DOHH2 (cell line): ENCODE data around the gene VCL.
"Not testable (repeated sequence)": the region's sequence is repeated elsewhere in the genome, so short reads cannot be mapped to it uniquely, and the experiment has no call there.

Experiments used
- H3F3A ChIP-seq: fragments of 200-600 bp; sonication (generic), shearing (Covaris generic); 2 replicates; pipeline ENCODE4 v1.6.0; 2016; ENCODE audit warnings: antibody characterized with exemption, mild to moderate bottlenecking; ENCODE audit not compliant: control insufficient read depth, insufficient read depth
- H3K27ac ChIP-seq: fragments of 200-600 bp; sonication (generic); 2 replicates; pipeline ENCODE4 v1.5.1; 2014; ENCODE audit warnings: low read depth, mild to moderate bottlenecking, low read length, moderate library complexity
- H3K27me3 ChIP-seq: fragments of 200-600 bp; sonication (generic); 2 replicates; pipeline ENCODE4 v1.6.1; 2014; ENCODE audit warnings: mild to moderate bottlenecking, low read length, mixed read lengths; ENCODE audit not compliant: control insufficient read depth
- H3K36me3 ChIP-seq: fragments of 200-600 bp; sonication (generic); 2 replicates; pipeline ENCODE4 v1.6.1; 2014; ENCODE audit warnings: mild to moderate bottlenecking, low read length, moderate library complexity, mixed read lengths; ENCODE audit not compliant: control insufficient read depth
- H3K4me1 ChIP-seq: fragments of 200-600 bp; sonication (generic); 2 replicates; pipeline ENCODE4 v1.6.1; 2014; ENCODE audit warnings: mild to moderate bottlenecking, low read length, mixed read lengths; ENCODE audit not compliant: control insufficient read depth
- H3K4me2 ChIP-seq: fragments of 200-600 bp; sonication (generic); 2 replicates; pipeline ENCODE4 v1.6.0; 2014; ENCODE audit warnings: mild to moderate bottlenecking, low read length, moderate library complexity
- H3K4me3 ChIP-seq: fragments of 200-600 bp; sonication (generic); 2 replicates; pipeline ENCODE4 v1.5.1; 2014; ENCODE audit warnings: mild to moderate bottlenecking, low read length, mixed read lengths
- H3K79me2 ChIP-seq: fragments of 200-600 bp; sonication (generic); 2 replicates; pipeline ENCODE4 v1.6.1; 2014; ENCODE audit warnings: mild to moderate bottlenecking, low read length, mixed read lengths; ENCODE audit not compliant: control insufficient read depth
- H3K9me2 ChIP-seq: fragments of 200-600 bp; sonication (generic); replicated peaks from 2 replicates; pipeline ENCODE4 v1.6.1; 2014; ENCODE audit warnings: mild to moderate bottlenecking, low read length, mixed read lengths; ENCODE audit not compliant: control insufficient read depth
- H3K9me3 ChIP-seq: fragments of 200-600 bp; sonication (generic); 2 replicates; pipeline ENCODE4 v1.6.1; 2014; ENCODE audit warnings: antibody characterized with exemption, low read length, mixed read lengths; ENCODE audit not compliant: control insufficient read depth, insufficient read depth
- H4K20me1 ChIP-seq: fragments of 200-600 bp; sonication (generic); 2 replicates; pipeline ENCODE4 v1.6.0; 2014; ENCODE audit warnings: low read depth, mild to moderate bottlenecking, antibody characterized with exemption, low read length, moderate library complexity; ENCODE audit not compliant: control insufficient read depth, insufficient read depth
- EZH2phosphoT487 ChIP-seq: fragments of 200-600 bp; sonication (generic); IDR thresholded peaks from 2 replicates; pipeline ENCODE4 v1.6.1; 2017; ENCODE audit warnings: borderline replicate concordance, mild to moderate bottlenecking, antibody characterized with exemption, low read length, moderate library complexity, mixed read lengths
- TF ChIP-seq, protein P1 (sequence below): fragments of 200-600 bp; sonication (generic); IDR thresholded peaks from one replicate; pipeline ENCODE4 v1.5.1; 2014; ENCODE audit warnings: antibody characterized with exemption, mild to moderate bottlenecking, low read depth, low read length; ENCODE audit not compliant: poor library complexity, severe bottlenecking

VCL gene

DNA sequence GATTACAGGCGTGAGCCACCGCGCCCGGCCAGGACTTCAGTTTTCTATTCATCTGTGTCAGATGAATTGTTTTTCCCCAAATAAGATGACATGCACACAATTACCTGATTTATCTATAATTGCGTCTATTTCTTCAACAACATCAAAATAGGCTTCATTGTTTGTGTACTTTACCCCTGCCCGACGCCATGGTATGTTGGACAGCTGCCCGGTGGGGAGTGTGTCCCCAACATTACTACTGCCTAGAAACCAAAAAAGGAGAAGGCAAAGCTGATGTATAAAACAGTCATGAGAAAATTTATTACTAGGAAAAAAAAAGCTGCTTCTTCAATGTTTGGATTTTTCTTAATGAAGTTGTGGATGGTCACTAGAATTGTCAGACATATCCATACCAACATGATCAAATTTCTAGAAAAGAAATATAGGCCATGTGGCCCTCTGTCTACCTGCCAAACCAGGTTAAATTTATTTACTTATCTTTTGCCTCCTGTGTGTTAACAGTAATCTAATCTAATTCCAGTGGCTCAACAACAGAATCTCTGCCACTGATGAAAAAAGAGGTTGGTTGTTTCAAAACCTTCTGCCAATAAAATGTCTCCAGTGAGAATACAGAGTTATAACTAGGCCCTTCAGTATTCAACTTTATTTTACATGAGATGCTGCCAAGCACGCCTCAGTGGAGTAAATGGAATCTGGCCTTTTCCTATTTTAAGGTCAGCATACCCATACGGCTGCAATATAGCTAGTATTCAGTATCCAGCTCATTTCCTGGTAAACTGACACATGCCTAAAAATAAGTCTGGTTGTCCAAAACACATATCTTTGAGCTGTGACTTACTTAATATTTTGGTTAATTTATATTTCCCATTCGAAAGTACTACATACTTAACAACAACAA, 136.3 kb downstream of the VCL start:
- H3K4me2 ChIP-seq: no peak overlapping the region

DNA sequence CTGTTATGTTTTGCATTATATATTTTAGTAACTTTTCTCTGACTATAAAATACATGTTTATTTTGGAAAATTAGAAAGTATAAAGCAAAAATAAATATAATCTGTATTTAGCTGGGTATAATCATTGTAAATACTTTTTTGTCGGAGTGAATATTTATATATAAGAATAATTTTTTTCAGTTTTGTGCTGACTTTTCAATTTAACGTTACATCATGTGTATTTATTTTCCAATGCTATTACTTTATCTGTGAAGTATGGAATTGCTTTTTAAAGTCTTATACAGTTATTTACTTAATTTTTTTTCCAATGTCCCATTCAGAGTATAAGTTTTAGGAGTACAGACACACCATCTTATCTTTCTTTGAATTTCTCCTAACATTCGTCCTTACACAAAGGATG, 137.5 kb downstream of the VCL start:
- Histone ChIP-seq H3K4me3 (no peak overlapping the region), H3K27me3 (no peaks in the 10 kb centered on the region), H4K20me1 (no peaks in the 10 kb centered on the region; the same call in 1 of the 2 replicates), H3K9me3 (no peaks in the 10 kb centered on the region), H3K79me2 (peaks cover 5% of the 10 kb centered on the region), H3K4me1 (no peaks in the 10 kb centered on the region), H3K9me2 (no peaks in the 10 kb centered on the region), H3F3A (0 out of 2 replicates have a peak, but pooled peaks cover 3% of the 10 kb centered on the region), H3K36me3 (peaks cover 62% of the 10 kb centered on the region), H3K4me2 (no peak overlapping the region), H3K27ac (no peak overlapping the region)
- no peak for TF ChIP-seq EZH2phosphoT487
- TF ChIP-seq, protein P1, sequence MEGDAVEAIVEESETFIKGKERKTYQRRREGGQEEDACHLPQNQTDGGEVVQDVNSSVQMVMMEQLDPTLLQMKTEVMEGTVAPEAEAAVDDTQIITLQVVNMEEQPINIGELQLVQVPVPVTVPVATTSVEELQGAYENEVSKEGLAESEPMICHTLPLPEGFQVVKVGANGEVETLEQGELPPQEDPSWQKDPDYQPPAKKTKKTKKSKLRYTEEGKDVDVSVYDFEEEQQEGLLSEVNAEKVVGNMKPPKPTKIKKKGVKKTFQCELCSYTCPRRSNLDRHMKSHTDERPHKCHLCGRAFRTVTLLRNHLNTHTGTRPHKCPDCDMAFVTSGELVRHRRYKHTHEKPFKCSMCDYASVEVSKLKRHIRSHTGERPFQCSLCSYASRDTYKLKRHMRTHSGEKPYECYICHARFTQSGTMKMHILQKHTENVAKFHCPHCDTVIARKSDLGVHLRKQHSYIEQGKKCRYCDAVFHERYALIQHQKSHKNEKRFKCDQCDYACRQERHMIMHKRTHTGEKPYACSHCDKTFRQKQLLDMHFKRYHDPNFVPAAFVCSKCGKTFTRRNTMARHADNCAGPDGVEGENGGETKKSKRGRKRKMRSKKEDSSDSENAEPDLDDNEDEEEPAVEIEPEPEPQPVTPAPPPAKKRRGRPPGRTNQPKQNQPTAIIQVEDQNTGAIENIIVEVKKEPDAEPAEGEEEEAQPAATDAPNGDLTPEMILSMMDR: no peak

More for the DNA sequence above, 136.3 kb downstream of the VCL start:
- Histone ChIP-seq H3K27ac (no peak overlapping the region), H3K9me2 (no peaks in the 10 kb centered on the region), H3K4me3 (no peak overlapping the region), H3F3A (0 out of 2 replicates have a peak, but pooled peaks cover 3% of the 10 kb centered on the region), H3K9me3 (no peaks in the 10 kb centered on the region), H3K36me3 (peaks cover 71% of the 10 kb centered on the region), H3K27me3 (no peaks in the 10 kb centered on the region), H3K79me2 (no peaks in the 10 kb centered on the region), H4K20me1 (no peaks in the 10 kb centered on the region; the same call in 1 of the 2 replicates), H3K4me1 (no peaks in the 10 kb centered on the region)
- TF ChIP-seq, protein P1: no peak
- TF ChIP-seq EZH2phosphoT487: no peak

DNA sequence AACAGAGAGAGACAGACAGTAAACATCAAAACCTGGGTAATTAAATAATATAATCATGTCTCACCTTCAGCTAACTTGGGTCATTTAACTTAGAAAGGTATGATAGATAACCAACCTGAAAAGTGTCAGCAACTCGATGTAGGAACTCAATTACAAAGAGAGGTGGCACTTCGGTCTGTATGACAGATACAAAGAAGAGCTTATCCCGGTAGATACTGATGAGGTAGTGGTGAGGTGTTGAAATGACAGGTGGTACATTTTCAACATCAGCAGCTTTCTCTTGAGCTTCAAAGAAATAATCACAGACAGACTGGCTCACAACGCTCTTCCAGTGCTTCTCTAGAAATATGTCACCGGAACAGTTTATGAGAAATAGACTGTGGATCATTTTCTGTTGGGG, 140.1 kb downstream of the VCL start:
- no peak overlapping the region for H3K27ac ChIP-seq
- H3K27me3 ChIP-seq: no peaks in the 10 kb centered on the region
- peaks cover 54% of the 10 kb centered on the region for H3K36me3 ChIP-seq
- no peak for TF ChIP-seq EZH2phosphoT487
- TF ChIP-seq, protein P1: no peak
- H3K9me3 ChIP-seq: no peaks in the 10 kb centered on the region
- peaks cover 26% of the 10 kb centered on the region for H3K79me2 ChIP-seq
- H3K4me1 ChIP-seq: no peaks in the 10 kb centered on the region
- H3K9me2 ChIP-seq: no peaks in the 10 kb centered on the region
- no peak overlapping the region for H3K4me2 ChIP-seq
- H3K4me3 ChIP-seq: no peak overlapping the region
- peaks cover 3% of the 10 kb centered on the region; the same call in 1 of the 2 replicates for H3F3A ChIP-seq
- no peaks in the 10 kb centered on the region; the same call in 1 of the 2 replicates for H4K20me1 ChIP-seq

DNA sequence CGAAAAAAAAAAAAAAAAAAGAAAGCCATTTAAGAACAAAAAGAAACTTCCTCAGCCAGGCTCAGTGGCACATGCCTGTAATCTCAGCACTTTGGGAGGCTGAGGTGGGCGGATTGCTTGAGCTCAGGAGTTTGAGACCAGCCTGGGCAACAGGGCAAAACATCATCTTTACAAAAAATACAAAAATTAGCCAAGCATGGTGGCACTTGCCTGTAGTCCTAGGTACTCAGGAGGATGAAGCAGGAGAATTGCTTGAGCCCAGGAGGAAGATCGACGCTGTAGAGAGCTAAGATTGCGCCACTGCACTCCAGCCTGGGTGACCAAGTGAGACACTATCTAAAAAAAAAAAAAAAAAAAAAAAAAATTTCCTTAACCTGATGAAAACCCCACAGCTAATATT, 140.7 kb downstream of the VCL start:
- H3K27me3 ChIP-seq, H3F3A ChIP-seq, H3K27ac ChIP-seq, H3K9me2 ChIP-seq, H4K20me1 ChIP-seq, H3K9me3 ChIP-seq, H3K4me1 ChIP-seq, H3K4me3 ChIP-seq, H3K4me2 ChIP-seq: not testable (repeated sequence)
- H3K36me3 ChIP-seq: peaks cover 50% of the 10 kb centered on the region
- H3K79me2 ChIP-seq: peaks cover 32% of the 10 kb centered on the region
